Measurements from ENCODE around the gene THNSL1. TPM values are rescaled to one million over a fixed set of nuclear protein-coding genes. Genes with fewer than 3 reads are reported as not detected.

THNSL1 gene
- total RNA-seq, 3 donors from 2014 or later, result 2.2 to 3.7 (median 3.2) TPM

DNA sequence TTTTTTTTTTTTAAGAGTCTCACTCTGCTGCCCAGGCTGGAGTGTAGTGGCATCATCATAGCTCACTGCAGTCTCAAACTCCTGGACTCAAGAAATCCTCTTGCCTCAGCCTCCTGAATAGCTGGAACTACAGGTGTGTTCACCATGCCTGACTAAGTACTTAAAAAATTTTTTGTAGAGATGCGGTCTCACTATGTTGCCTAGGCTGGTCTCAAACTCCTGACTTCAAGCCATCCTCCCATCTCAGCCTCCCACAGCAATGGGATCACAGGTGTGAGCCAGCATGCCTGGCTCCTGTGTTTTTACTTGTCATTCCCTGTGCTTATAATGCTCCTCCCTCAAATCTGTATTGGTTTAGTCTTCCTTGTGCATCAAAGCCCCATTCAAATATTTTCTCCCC lies 46.7 kb downstream of the THNSL1 start:
- TF ChIP-seq, protein P1, sequence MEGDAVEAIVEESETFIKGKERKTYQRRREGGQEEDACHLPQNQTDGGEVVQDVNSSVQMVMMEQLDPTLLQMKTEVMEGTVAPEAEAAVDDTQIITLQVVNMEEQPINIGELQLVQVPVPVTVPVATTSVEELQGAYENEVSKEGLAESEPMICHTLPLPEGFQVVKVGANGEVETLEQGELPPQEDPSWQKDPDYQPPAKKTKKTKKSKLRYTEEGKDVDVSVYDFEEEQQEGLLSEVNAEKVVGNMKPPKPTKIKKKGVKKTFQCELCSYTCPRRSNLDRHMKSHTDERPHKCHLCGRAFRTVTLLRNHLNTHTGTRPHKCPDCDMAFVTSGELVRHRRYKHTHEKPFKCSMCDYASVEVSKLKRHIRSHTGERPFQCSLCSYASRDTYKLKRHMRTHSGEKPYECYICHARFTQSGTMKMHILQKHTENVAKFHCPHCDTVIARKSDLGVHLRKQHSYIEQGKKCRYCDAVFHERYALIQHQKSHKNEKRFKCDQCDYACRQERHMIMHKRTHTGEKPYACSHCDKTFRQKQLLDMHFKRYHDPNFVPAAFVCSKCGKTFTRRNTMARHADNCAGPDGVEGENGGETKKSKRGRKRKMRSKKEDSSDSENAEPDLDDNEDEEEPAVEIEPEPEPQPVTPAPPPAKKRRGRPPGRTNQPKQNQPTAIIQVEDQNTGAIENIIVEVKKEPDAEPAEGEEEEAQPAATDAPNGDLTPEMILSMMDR (IDR thresholded peaks at IDR 0.05), result no peak
- intact Hi-C loops (cut with DNase I, micrococcal nuclease), result no loop called here
- no peaks in the 10 kb centered on the region for H3K9me3 ChIP-seq
- no peak for ATAC-seq
- H3K4me1 ChIP-seq (ENCODE audit: low read depth), result peaks cover 8% of the 10 kb centered on the region
- no peaks in the 10 kb centered on the region for H3K36me3 ChIP-seq (ENCODE audit: low read depth)
- DNase-seq, result no peak
- H3K4me3 ChIP-seq, result no peak overlapping the region

DNA sequence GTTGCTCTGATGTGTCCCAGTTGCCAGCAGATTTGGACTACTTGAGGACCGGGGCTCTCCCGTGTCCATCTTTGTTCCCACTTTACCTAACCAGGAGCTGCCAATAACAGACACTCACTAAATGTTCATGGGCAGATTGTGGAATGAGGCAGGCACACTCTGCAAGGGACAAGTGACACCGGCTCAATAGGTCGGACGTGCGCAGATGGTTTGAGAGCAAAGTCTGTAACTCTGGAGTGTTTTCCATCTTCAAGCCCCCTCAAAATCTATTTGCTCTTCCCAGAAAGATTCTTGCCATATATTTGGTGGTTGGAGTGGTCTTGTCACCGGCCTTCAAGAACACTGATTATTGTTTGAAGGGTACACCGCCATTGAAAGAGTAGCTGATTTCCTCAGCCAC lies 47.2 kb downstream of the THNSL1 start:
- Histone ChIP-seq H3K9me3 (no peaks in the 10 kb centered on the region), H3K36me3 (ENCODE audit: low read depth) (no peaks in the 10 kb centered on the region), H3K4me3 (no peak overlapping the region), H3K4me1 (ENCODE audit: low read depth) (peaks cover 8% of the 10 kb centered on the region)
- TF ChIP-seq, protein P1 (IDR thresholded peaks at IDR 0.05), result no peak
- intact Hi-C loops (cut with DNase I, micrococcal nuclease), result no loop called here
- ATAC-seq (no peak), DNase-seq (no peak)

DNA sequence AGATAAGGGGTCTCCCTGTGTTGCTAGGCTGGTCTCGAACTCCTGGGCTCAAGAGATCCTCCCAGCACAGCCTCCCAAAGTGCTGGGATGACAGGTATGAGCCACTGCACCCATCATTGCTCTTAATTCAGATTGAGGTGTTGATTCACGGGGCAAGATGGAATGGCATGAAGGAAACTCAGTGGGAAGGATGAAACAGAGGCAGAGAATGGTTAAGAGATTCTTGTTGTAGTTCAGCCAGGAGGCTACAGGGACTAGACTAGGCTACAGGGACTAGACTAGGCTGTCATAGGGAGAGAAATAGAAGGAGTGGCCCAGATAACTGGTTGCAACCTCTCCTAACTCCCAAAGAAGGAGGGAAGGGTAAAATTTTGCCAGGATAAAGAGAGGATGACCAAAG lies 48.0 kb downstream of the THNSL1 start:
- intact Hi-C loops (cut with DNase I, micrococcal nuclease), result no loop called here
- peaks cover 7% of the 10 kb centered on the region for H3K4me1 ChIP-seq (ENCODE audit: low read depth)
- ATAC-seq (no peak), DNase-seq (no peak)
- H3K4me3 ChIP-seq, result no peak overlapping the region
- TF ChIP-seq, protein P1 (IDR thresholded peaks at IDR 0.05), result no peak
- no peaks in the 10 kb centered on the region for H3K9me3 ChIP-seq
- no peaks in the 10 kb centered on the region for H3K36me3 ChIP-seq (ENCODE audit: low read depth)

DNA sequence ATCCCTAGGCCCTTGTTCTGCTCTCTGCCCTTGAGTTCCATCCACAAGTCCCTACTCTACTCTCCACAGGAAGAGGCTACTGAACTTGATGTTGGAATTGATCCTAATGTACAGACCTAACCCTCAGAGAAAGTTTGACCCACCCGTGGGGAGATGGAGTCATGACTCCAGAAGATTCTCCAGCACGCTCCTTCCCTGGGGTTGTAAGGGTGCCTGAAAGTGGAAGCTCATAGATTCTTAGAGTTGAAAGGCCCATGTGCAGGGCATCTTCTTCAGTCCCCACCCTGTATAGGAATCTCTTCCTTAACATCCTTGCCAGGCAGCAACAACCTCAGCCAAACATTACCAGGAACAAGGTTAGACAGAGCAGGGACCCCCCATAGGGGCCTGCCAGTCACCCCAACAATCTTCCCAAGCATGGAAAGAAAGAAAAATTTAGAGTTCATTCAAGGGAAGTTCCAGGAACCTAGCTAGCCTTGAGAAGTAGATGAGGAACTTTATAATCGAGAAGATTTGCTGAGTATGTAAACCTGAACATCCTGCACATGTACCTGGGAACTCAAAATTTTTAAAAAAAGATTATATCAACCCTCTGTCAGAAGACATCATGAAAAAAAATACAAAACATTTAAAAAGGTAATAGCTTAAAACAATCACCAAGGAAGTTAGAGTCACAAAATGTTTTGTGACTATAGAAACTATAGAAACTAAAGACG lies 49.5 kb downstream of the THNSL1 start:
- Histone ChIP-seq H3K4me1 (ENCODE audit: low read depth) (peaks cover 3% of the 10 kb centered on the region), H3K4me3 (no peak overlapping the region), H3K9me3 (no peaks in the 10 kb centered on the region), H3K36me3 (ENCODE audit: low read depth) (no peaks in the 10 kb centered on the region)
- no peak for DNase-seq
- no peak for ATAC-seq
- intact Hi-C loops (cut with DNase I, micrococcal nuclease), result no loop called here
- TF ChIP-seq, protein P1 (IDR thresholded peaks at IDR 0.05), result no peak

DNA sequence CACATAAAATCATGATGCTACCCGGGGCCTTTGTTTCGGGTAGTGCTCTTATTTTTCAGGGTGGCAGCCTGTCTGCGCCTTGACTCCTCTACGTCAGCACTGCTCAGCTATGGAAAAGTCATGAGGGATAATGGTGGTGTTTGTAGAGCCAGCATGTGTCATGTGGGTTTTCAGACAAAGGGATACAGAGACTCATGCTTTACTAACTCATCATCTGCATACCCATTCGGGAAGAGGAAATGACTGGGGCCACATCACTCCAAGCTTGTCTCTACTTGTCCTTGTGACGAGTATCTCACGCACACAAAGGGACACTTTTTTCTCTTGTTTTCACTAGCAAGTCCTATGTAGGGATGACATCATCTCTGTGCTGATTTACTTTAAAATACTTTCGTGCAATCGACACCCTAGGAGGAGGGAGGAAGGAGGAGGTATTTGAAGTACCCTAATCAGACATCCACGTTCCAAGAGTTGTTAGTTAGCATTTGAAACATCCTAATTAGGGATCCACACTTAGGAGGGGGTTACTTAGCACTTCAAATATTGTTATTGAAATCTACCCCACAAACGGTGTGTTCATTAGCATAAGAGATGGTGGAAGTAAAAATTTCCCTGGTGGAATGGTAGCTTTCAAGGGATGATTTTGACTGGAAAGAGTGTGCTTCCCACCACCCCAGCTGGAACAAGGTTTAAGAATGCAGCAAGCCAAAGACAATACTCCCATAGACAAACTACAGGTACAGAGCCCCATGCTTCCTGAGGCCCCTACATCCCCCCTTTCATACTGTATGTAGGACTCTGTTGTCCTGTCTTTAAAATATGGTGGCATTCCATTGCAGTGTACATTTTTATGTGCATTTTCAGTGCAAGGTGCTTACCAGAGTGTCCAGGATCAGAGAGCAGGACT lies 52.0 kb downstream of the THNSL1 start:
- Histone ChIP-seq H3K9me3 (no peaks in the 10 kb centered on the region), H3K4me1 (ENCODE audit: low read depth) (no peaks in the 10 kb centered on the region), H3K4me3 (no peak overlapping the region), H3K36me3 (ENCODE audit: low read depth) (no peaks in the 10 kb centered on the region)
- TF ChIP-seq, protein P1 (IDR thresholded peaks at IDR 0.05), result no peak
- DNase-seq, result no peak
- ATAC-seq, result no peak
- intact Hi-C loops (cut with DNase I, micrococcal nuclease), result no loop called here

All from mucosa of descending colon (tissue), 3 donors.